Measurements from ENCODE around the gene CRLF2. TPM values are rescaled to one million over a fixed set of nuclear protein-coding genes. Genes with fewer than 3 reads are reported as not detected.

CRLF2 gene
- total RNA-seq, 1 experiment from 2014 or later = not detected

DNA sequence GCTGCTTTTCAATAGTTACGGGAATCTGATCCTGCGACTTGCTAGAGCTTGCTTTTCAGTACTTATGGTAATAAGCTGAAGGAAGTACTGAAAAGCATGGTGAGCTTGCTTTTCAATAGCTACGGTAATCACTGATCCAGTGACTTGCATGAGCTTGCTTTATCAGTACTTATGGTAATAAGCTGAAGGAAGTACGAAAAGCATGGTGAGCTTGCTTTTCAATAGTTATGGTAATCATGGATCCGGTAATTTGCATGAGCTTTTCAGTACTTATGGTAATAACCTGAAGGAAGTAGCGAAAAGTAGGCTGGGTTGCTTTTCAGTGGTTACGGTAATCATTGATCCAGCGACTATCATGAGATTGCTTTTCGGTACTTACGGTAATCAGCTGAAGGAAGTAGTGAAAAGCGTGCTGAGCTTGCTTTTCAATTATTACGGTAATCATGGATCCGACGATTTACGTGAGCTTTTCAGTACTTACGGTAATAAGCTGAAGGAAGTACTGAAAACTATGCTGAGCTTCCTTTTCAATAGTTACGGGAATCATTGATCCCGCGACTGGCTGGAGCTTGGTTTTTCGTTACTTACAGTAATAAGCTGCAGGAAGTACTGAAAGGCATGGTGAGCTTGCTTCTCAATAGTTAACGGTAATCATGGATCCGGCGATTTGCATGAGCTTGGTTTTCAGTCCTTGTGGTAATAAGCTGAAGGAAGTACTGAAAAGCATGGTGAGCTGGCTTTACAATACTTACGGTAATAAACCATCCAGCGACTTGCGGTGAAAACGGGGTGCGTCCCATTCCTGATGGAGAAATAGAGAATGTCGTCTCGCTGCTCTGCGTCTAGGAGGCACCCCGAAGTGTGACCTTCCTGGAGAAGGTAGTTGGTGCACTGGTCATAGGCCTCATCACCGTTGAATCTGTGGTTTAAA lies 6.5 kb downstream of the CRLF2 start:
- Mint-ChIP-seq H3K27ac (peak overlapping the region; percentile 73; the same call in 1 of the 2 replicates), H3K4me1 (peaks cover 13% of the 10 kb centered on the region), H3K27me3 (ENCODE audit: low read depth) (no peaks in the 10 kb centered on the region), H3K4me3 (peak overlapping the region; percentile 78), H3K36me3 (no peaks in the 10 kb centered on the region), H3K9me3 (peaks cover 9% of the 10 kb centered on the region; the same call in 1 of the 2 replicates)
- DNase-seq (ENCODE audit: low spot score) (no peak), ATAC-seq (peak; percentile 75)
- ChIA-PET POLR2A (no interaction called here), CTCF (no interaction called here)
- no peak for TF ChIP-seq CBFB (CRISPR knock-in tag; IDR thresholded peaks at IDR 0.05; ENCODE audit: low read depth)
- TF ChIP-seq HMGA2 (CRISPR knock-in tag; IDR thresholded peaks at IDR 0.05) = no peak; the same call in 1 of the 2 replicates
- no peak for TF ChIP-seq SMAD4 (CRISPR knock-in tag; IDR thresholded peaks at IDR 0.05)
- no peak for TF ChIP-seq ATF1 (CRISPR knock-in tag; IDR thresholded peaks at IDR 0.05)
- TF ChIP-seq ZNF396 (CRISPR knock-in tag; IDR thresholded peaks at IDR 0.05; ENCODE audit: borderline replicate concordance) = peak; percentile 89; the same call in 1 of the 2 replicates
- TF ChIP-seq ZBTB43 (CRISPR knock-in tag; IDR thresholded peaks at IDR 0.05) = peak; percentile 46; the same call in 1 of the 2 replicates
- TF ChIP-seq FOXK1 (CRISPR knock-in tag; IDR thresholded peaks at IDR 0.05) = peak; percentile 65; the same call in 1 of the 2 replicates
- TF ChIP-seq ZNF423 (CRISPR knock-in tag; IDR thresholded peaks at IDR 0.05) = peak; percentile 49
- TF ChIP-seq PRRX2 (CRISPR knock-in tag; IDR thresholded peaks at IDR 0.05) = peak; percentile 76
- no peak for TF ChIP-seq ZNF232 (CRISPR knock-in tag; IDR thresholded peaks at IDR 0.05)
- TF ChIP-seq ZNF532 (CRISPR knock-in tag; IDR thresholded peaks at IDR 0.05; ENCODE audit: borderline replicate concordance) = peak; percentile 38; the same call in 1 of the 2 replicates
- TF ChIP-seq RELA (CRISPR knock-in tag; IDR thresholded peaks at IDR 0.05; ENCODE audit: borderline replicate concordance) = no peak
- peak; percentile 77; the same call in 1 of the 2 replicates for TF ChIP-seq ZNF416 (CRISPR knock-in tag; IDR thresholded peaks at IDR 0.05)
- TF ChIP-seq OVOL2 (CRISPR knock-in tag; IDR thresholded peaks at IDR 0.05; ENCODE audit: borderline replicate concordance) = no peak
- TF ChIP-seq, protein P1, sequence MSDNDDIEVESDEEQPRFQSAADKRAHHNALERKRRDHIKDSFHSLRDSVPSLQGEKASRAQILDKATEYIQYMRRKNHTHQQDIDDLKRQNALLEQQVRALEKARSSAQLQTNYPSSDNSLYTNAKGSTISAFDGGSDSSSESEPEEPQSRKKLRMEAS (CRISPR knock-in tag; IDR thresholded peaks at IDR 0.05) = peak; percentile 5; the same call in 1 of the 2 replicates
- TF ChIP-seq NFATC4 (CRISPR knock-in tag; IDR thresholded peaks at IDR 0.05) = no peak
- no peak for TF ChIP-seq NR1H2 (CRISPR knock-in tag; IDR thresholded peaks at IDR 0.05)
- peak; percentile 86; the same call in 1 of the 2 replicates for TF ChIP-seq ERG (CRISPR knock-in tag; IDR thresholded peaks at IDR 0.05)
- TF ChIP-seq, protein P2, sequence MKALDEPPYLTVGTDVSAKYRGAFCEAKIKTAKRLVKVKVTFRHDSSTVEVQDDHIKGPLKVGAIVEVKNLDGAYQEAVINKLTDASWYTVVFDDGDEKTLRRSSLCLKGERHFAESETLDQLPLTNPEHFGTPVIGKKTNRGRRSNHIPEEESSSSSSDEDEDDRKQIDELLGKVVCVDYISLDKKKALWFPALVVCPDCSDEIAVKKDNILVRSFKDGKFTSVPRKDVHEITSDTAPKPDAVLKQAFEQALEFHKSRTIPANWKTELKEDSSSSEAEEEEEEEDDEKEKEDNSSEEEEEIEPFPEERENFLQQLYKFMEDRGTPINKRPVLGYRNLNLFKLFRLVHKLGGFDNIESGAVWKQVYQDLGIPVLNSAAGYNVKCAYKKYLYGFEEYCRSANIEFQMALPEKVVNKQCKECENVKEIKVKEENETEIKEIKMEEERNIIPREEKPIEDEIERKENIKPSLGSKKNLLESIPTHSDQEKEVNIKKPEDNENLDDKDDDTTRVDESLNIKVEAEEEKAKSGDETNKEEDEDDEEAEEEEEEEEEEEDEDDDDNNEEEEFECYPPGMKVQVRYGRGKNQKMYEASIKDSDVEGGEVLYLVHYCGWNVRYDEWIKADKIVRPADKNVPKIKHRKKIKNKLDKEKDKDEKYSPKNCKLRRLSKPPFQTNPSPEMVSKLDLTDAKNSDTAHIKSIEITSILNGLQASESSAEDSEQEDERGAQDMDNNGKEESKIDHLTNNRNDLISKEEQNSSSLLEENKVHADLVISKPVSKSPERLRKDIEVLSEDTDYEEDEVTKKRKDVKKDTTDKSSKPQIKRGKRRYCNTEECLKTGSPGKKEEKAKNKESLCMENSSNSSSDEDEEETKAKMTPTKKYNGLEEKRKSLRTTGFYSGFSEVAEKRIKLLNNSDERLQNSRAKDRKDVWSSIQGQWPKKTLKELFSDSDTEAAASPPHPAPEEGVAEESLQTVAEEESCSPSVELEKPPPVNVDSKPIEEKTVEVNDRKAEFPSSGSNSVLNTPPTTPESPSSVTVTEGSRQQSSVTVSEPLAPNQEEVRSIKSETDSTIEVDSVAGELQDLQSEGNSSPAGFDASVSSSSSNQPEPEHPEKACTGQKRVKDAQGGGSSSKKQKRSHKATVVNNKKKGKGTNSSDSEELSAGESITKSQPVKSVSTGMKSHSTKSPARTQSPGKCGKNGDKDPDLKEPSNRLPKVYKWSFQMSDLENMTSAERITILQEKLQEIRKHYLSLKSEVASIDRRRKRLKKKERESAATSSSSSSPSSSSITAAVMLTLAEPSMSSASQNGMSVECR (CRISPR knock-in tag; IDR thresholded peaks at IDR 0.05; ENCODE audit: borderline replicate concordance) = no peak
- peak; percentile 92 for TF ChIP-seq ZSCAN18 (CRISPR knock-in tag; IDR thresholded peaks at IDR 0.05)
- peak; percentile 92 for TF ChIP-seq MXD4 (CRISPR knock-in tag; IDR thresholded peaks at IDR 0.05; ENCODE audit: borderline replicate concordance)
- peak; percentile 50; the same call in 1 of the 2 replicates for TF ChIP-seq KAT7 (CRISPR knock-in tag; IDR thresholded peaks at IDR 0.05; ENCODE audit: borderline replicate concordance)
